Fibroblast of pulmonary artery (primary cell): ENCODE data around the gene ANKAR.
"Not testable (repeated sequence)": the region's sequence is repeated elsewhere in the genome, so short reads cannot be mapped to it uniquely, and the experiment has no call there.

Source experiments
- DNase-seq: peaks from one replicate; pipeline ENCODE4 v3.0.0-alpha.2; 2010; ENCODE audit warnings: low read depth
- H3K4me3 ChIP-seq: replicated peaks from 2 replicates; pipeline ENCODE4 v1.5.1; 2011; ENCODE audit warnings: low read depth, mild to moderate bottlenecking, control low read depth, low read length, moderate library complexity
- CTCF ChIP-seq: IDR thresholded peaks from 2 replicates; pipeline ENCODE4 v1.5.1; 2011; ENCODE audit warnings: mild to moderate bottlenecking, control low read depth, low read length, inconsistent platforms; ENCODE audit errors: missing control alignments

Gene ANKAR

GRCh38 chr2:189646521-189646920, 27.9 kb upstream of the ANKAR start:
- no peak overlapping the region for H3K4me3 ChIP-seq
- no peak for TF ChIP-seq CTCF
- no peak for DNase-seq

- TF ChIP-seq CTCF, result no peak
- H3K4me3 ChIP-seq, result no peak overlapping the region
- peak; percentile 35 for DNase-seq
These were observed 25.5 kb upstream of the ANKAR start for GRCh38 chr2:189648846-189649509.

GRCh38 chr2:189651284-189651683, 23.2 kb upstream of the ANKAR start:
- TF ChIP-seq CTCF, result no peak
- DNase-seq, result no peak
- no peak overlapping the region for H3K4me3 ChIP-seq

GRCh38 chr2:189653464-189653863, 21.0 kb upstream of the ANKAR start:
- H3K4me3 ChIP-seq, result not testable (repeated sequence)

GRCh38 chr2:189654641-189655040, 19.8 kb upstream of the ANKAR start:
- no peak for DNase-seq
- H3K4me3 ChIP-seq, result no peak overlapping the region
- TF ChIP-seq CTCF, result no peak

More at GRCh38 chr2:189653464-189653863, 21.0 kb upstream of the ANKAR start:
- DNase-seq, result not testable (repeated sequence)

- DNase-seq, result peak; percentile 94
- TF ChIP-seq CTCF, result no peak
- no peak overlapping the region for H3K4me3 ChIP-seq
These were observed 16.6 kb upstream of the ANKAR start for GRCh38 chr2:189657867-189658266.

- no peak for DNase-seq
- no peak for TF ChIP-seq CTCF
- no peak overlapping the region for H3K4me3 ChIP-seq
These were observed 15.9 kb upstream of the ANKAR start for GRCh38 chr2:189658306-189659212.
